CD4-positive, alpha-beta T cell treated with Interleukin-15 for 4 hours (primary cell): ENCODE results near the gene TUBB2B.

Source experiments
- DNase-seq: peaks from one replicate; pipeline ENCODE4 v3.0.0-alpha.2; 2020; ENCODE audit warnings: low spot score

TUBB2B gene

GRCh38 chr6:3227363-3228045 lies at the start of gene TUBB2B:
Gene TUBB2B (minus strand): TSS chr6:3227653. CDS start chr6:3227543, 110 bp downstream.
- DNase-seq, result no peak

GRCh38 chr6:3277251-3277650 lies 49.8 kb upstream of the TUBB2B start:
- no peak for DNase-seq

- DNase-seq, result no peak
These were observed 49.0 kb upstream of the TUBB2B start for GRCh38 chr6:3276174-3277167.

- no peak for DNase-seq
These were observed 46.5 kb upstream of the TUBB2B start for GRCh38 chr6:3273707-3274521.

GRCh38 chr6:3272911-3273547 lies 45.6 kb upstream of the TUBB2B start:
- no peak for DNase-seq

- no peak for DNase-seq
These were observed 44.3 kb upstream of the TUBB2B start for GRCh38 chr6:3271756-3272155.

GRCh38 chr6:3270258-3270657 lies 42.8 kb upstream of the TUBB2B start:
- DNase-seq, result no peak

- DNase-seq, result no peak
These were observed 42.0 kb upstream of the TUBB2B start for GRCh38 chr6:3269281-3269975.

- DNase-seq, result no peak
These were observed 41.2 kb upstream of the TUBB2B start for GRCh38 chr6:3268680-3269079.

GRCh38 chr6:3267162-3267561 lies 39.7 kb upstream of the TUBB2B start:
- no peak for DNase-seq

GRCh38 chr6:3266170-3266569 lies 38.7 kb upstream of the TUBB2B start:
- no peak for DNase-seq

- no peak for DNase-seq
These were observed 38.2 kb upstream of the TUBB2B start for GRCh38 chr6:3265671-3266070.

GRCh38 chr6:3264356-3264755 lies 36.9 kb upstream of the TUBB2B start:
- DNase-seq, result no peak

- no peak for DNase-seq
These were observed 35.6 kb upstream of the TUBB2B start for GRCh38 chr6:3263096-3263495.

- no peak for DNase-seq
These were observed 34.5 kb upstream of the TUBB2B start for GRCh38 chr6:3261921-3262320.

- no peak for DNase-seq
These were observed 34.0 kb upstream of the TUBB2B start for GRCh38 chr6:3261518-3261820.

GRCh38 chr6:3260772-3261517 lies 33.5 kb upstream of the TUBB2B start:
- DNase-seq, result no peak

GRCh38 chr6:3260296-3260695 lies 32.8 kb upstream of the TUBB2B start:
- no peak for DNase-seq

GRCh38 chr6:3259491-3259958 lies 32.1 kb upstream of the TUBB2B start:
- DNase-seq, result peak; percentile 19

GRCh38 chr6:3258720-3259490 lies 31.5 kb upstream of the TUBB2B start, which contains the start of gene PSMG4:
Gene PSMG4 (plus strand): TSS chr6:3258947. CDS start chr6:3259023, 76 bp downstream.
- DNase-seq, result peak; percentile 92
